RCC 7860 (cell line): ENCODE data around the gene SYNE1.
"Not testable (repeated sequence)": the region's sequence is repeated elsewhere in the genome, so short reads cannot be mapped to it uniquely, and the experiment has no call there.

ENCODE experiments used
- DNase-seq: peaks from one replicate; pipeline ENCODE4 v3.0.0-alpha.2; 2015; ENCODE audit warnings: low spot score
- FAIRE-seq: peaks from 2 replicates; lab custom pipeline; 2012; peaks lifted over from hg19 to GRCh38; lab: Jason Lieb, UNC

The SYNE1 gene

GRCh38 chr6:152450519-152450918, 186.6 kb downstream of the SYNE1 start:
- DNase-seq: no peak
- FAIRE-seq: no peak

GRCh38 chr6:152441902-152442301, 195.3 kb downstream of the SYNE1 start:
- DNase-seq: no peak
- FAIRE-seq: no peak

GRCh38 chr6:152435816-152436215, 201.3 kb downstream of the SYNE1 start:
- FAIRE-seq: no peak
- no peak for DNase-seq

DNA sequence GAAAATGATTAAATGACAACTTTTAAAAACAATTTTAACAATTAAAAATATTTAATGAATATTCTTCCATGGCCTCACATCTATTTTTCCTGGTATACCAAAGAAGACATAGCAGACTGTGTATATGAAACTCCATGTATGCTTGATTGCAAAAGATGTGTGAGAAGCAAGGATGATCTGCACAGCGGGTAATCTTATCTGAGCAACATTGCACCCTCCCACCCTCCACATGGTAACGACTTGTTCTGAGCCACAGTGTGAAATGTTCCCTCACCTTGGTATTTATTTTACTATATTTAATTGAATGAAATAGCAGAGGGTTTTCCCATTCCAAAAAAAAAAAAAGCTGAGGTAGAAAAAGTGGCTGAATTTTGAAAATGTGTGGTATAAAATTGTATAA, 204.4 kb downstream of the SYNE1 start:
- DNase-seq (no peak), FAIRE-seq (no peak)

DNA sequence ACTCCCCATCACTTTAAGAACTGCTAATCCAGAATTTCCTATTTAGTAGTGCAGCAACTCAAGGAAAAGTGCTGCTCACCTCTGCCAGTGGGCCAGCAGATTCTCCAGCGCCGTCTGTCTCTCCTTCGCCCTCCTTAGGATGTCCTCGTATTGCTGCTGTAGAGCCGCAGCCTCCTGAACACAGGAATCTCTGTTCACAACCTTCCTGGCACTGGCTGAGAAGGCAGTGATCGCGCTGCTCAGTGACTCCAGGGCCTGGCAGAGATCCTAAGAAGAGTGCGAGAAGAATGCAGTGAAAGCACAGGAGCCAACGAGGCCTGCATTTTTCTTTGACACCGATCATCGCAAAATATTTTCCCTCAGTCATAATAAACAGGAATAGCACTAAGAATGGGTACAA, 209.0 kb downstream of the SYNE1 start:
- FAIRE-seq: no peak
- DNase-seq: no peak

GRCh38 chr6:152426276-152426675, 210.9 kb downstream of the SYNE1 start:
- DNase-seq (no peak), FAIRE-seq (no peak)

DNA sequence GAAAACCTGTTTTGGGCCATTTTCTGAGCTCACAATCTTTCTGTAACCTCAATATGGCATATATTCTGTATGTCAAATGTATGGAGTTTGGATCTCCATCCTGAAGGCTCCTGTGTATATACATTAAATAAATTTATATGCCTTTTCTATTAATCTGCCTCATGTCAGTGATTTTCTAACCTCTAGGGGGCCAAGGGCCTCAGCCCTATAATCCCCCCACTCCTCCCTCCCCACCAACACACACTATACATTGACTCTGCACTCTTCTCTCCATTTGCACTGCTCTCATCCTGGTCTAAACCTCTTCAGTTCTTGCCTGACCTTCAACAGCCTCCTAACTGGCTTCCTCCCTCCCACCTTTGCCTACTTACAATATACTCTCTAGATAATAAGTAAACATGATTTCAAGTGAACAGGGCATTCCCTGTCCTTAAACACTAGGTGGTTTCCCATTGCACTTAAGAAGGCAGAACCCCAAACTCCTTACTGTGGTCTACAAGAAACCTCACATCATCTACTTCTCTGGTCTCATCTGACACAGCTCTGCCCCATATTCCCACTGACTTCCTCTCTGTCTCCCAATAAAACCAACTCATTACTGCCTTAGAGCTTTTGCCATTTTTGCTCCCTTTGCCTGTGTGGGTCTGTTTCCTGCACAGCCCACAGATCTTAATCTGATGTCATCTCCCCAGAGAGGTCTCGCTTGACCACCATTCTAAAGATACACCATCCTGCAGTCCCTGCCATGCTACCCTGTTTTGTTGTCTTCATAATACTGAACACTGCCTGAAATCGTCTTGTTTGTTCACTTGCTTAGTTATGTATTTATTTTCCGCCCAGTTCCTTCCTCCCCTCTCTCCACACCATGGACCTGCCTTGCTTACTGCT, 213.7 kb downstream of the SYNE1 start:
- DNase-seq: no peak
- FAIRE-seq: no peak

- not testable (repeated sequence) for FAIRE-seq, DNase-seq
Observed at GRCh38 chr6:152421496-152421895, 215.7 kb downstream of the SYNE1 start.

- no peak for DNase-seq
Observed at GRCh38 chr6:152420696-152421095, 216.5 kb downstream of the SYNE1 start.

DNA sequence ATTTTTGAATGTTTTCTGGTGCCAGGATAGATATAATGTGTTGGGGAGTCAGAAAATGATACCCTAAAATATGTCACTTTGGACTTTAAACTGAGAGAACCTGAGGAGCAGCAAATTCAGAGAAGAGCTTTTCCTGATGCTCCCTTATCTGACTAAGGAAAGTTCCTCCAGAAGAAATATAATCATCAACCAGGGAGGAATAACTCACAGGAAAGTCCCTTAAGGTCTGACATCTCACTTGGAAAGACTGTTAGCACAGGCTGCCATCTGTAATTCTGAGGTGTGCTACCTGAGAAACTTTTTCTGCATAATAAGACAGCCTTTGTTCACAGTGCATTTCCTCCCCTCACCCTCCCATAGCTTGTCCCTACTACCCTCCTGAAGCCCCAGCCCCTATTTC, 218.6 kb downstream of the SYNE1 start:
- peak; percentile 18 for DNase-seq
- no peak for FAIRE-seq

More at GRCh38 chr6:152420696-152421095, 216.5 kb downstream of the SYNE1 start:
- no peak for FAIRE-seq

DNA sequence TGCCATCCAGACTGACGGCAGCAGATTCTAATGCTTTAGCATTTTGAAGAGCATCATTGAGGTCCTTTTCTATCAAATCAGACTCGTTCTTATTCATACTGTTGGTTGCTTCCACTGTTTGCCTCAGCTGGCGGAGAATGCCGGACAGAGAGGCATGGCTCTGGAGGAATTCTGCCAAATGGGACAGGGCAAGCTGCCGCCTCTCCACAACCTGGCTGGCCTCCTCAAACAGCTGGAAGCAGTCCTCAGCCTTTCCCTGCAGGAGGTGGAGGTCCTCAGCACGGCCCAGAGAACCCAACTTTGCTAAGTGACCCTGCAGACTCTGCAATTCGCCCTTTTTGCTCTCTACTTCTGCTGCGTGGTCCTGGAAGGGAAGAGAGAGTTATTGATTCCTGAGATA, 220.5 kb downstream of the SYNE1 start:
- DNase-seq (no peak), FAIRE-seq (no peak)

- FAIRE-seq (no peak), DNase-seq (peak; percentile 93)
Observed at GRCh38 chr6:152404936-152405595, 232.1 kb downstream of the SYNE1 start.

GRCh38 chr6:152404086-152404857, 232.9 kb downstream of the SYNE1 start:
- DNase-seq: peak; percentile 86

GRCh38 chr6:152402791-152403190, 234.4 kb downstream of the SYNE1 start:
- no peak for FAIRE-seq
- DNase-seq: peak; percentile 33

More at GRCh38 chr6:152404086-152404857, 232.9 kb downstream of the SYNE1 start:
- FAIRE-seq: peak; percentile 95

DNA sequence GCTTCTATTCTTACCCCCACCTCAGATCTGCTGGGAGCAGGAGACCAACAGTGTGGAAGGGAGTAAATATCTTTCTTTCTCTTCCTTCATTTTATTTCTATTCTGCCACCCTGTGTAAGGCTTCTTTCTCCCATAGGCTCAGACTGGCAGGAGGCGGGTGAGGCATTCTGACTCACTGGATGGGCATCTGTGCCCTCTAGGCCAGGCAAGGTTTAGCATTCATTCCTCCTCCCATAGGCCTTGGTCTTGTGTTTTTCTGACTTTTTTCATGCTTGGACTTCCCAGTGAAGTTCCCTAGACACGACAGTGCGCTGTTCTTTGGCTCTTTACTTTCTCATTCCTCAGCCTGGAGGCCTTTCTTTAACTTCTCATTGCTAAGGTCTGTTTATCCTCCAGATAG, 235.2 kb downstream of the SYNE1 start:
- FAIRE-seq: peak; percentile 92

DNA sequence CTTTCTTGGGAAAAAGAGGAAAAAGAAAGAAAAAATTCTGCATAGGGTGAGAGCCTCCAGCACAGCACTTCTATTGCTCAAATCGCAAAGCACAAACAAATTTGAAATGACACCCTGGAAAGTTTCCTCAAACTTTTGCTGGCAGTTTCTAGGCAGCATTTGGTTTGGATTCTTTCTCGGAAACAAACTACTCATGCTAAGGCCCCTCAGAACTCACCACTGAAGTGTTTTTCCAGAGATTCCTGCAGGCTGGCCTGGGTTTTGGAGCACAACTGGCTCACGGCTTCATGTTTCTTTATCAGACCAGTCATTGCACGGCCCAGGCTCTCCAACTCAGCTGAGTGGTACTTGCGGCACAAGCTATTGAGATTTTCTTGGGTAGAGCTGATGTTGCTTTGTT, 237.8 kb downstream of the SYNE1 start:
- DNase-seq: no peak
- no peak for FAIRE-seq

More for the DNA sequence above, 235.2 kb downstream of the SYNE1 start:
- DNase-seq: peak; percentile 85

DNA sequence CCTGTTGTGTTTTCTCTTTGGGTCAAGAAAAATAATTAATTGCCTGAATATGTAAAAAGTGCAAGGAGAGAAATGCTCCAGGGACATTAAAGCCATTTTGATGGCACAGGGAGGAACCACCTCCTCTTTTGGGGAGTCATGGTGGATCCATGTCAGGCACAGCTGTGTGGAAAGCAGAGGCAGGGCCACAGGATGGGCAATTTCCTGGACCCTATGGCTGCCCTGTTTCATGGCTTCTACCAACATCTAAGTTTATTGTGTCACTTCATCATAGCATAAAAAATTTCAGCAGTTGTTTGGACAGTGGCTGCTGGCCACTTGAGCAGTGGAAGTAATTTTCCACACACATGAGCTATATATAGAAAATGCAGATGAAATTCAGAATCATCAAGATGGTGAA, 238.2 kb downstream of the SYNE1 start:
- DNase-seq: no peak
- no peak for FAIRE-seq

GRCh38 chr6:152398316-152398715, 238.8 kb downstream of the SYNE1 start:
- DNase-seq (no peak), FAIRE-seq (no peak)

GRCh38 chr6:152394303-152394702, 242.9 kb downstream of the SYNE1 start:
- DNase-seq (no peak), FAIRE-seq (no peak)

DNA sequence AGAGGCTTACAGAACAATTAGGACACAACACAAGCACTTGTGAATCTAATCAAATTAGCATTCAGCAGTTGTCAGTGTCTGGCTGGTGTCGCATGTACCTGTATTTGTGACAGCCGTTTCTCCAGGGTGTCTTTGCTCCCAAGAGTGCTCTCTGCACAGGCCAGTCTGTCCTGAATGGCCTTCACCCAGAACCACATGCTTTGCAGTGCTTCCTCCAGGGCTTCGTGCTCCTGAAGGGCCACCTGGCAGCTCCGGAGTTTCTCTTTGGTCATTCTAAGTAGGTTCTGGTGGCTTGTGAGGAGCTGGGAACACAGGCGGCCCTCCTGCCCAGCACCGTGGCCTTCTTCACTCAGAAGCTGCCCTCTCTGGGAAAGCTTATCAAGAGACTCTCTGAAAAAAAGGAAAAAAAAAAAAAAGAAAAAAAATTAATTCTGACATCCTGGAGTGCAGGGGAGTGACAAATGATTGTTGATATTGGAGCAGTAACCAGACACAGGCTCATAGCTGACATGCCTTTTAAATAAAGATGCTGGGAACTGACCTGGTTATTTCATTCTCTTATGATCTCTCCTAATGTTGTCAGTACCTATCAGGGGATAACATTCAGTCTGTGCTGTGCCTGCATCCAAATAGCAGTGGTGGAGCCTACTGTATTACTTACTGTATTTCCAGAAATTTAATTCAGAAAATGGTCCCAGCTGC, 245.8 kb downstream of the SYNE1 start:
- DNase-seq (no peak), FAIRE-seq (no peak)

DNA sequence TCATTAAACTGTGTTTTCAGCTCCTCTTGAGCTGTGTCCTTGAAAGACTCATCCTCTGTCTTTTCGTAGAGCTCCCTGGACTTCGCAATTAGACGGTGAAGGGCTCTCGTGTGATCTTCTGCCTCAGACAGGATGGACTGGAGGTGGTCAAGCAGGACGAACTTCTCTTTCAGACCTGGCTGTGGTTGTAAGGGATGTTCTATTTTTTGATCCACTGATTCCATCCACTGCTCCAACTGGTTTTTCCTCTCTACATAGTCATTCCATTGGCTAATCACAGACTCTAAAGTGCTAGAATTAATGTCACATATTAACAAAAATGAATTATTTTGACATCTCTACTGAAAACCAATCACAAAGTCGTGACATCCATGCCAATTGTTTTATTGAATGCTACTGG, 250.1 kb downstream of the SYNE1 start:
- DNase-seq (no peak), FAIRE-seq (no peak)
